ENCODE data around the gene UGDH. TPM values are rescaled to one million over a fixed set of nuclear protein-coding genes. Genes with fewer than 3 reads are reported as not detected.

The UGDH gene
- total and polyA plus RNA-seq, 2 of the 13 experiments (the other 11 are each of a cell fraction or from before 2014, with no cell fraction given) = 99.0 to 384 TPM

DNA sequence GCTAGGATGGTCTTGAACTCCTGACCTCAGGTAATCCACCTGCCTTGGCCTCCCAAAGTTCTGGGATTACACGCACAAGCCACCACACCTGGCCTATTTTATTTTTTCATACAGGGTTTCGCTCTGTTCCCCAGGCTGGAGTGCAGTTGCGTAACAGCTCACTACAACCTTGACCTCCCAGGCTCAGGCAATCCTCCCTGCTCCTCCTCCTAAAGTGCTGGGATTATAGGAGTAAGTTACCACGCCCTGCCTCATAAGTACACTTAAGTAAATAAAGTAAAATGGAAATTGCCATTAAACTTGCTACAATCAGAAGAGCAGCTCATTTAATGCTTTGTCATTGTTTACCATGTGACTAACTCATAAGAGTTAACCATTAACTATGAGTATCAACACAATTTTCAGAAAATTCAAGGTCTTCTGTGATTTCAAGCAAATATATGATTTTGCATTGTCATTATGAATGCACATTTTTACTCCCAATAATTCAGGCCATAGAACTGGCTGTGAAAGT, 12.3 kb downstream of the UGDH start (continued):
- TF ChIP-seq STAT6 (CRISPR knock-in tag; IDR thresholded peaks at IDR 0.05; ENCODE audit: borderline replicate concordance) (0 out of 2 replicates have a peak, but pooled peaks have one; percentile 72), ZNF160 (CRISPR knock-in tag; IDR thresholded peaks at IDR 0.05) (0 out of 2 replicates have a peak, but pooled peaks have one; percentile 42), HMG20B (CRISPR knock-in tag; conservative IDR thresholded peaks at IDR 0.05) (peak; percentile 95), ZNF263 (CRISPR knock-in tag; IDR thresholded peaks at IDR 0.05) (peak; percentile 94), ZNF12 (CRISPR knock-in tag; IDR thresholded peaks at IDR 0.05) (peak; percentile 30; the same call in 1 of the 2 replicates), HMG20A (CRISPR knock-in tag; IDR thresholded peaks at IDR 0.05; ENCODE audit: borderline replicate concordance) (peak; percentile 96), TCF12 (IDR thresholded peaks at IDR 0.05) (no peak), TCF12 (CRISPR knock-in tag; IDR thresholded peaks at IDR 0.05) (0 out of 2 replicates have a peak, but pooled peaks have one; percentile 71), NR2C2 (CRISPR knock-in tag; IDR thresholded peaks at IDR 0.05; ENCODE audit: borderline replicate concordance) (peak; percentile 91), KDM2A (CRISPR knock-in tag; IDR thresholded peaks at IDR 0.05; ENCODE audit: borderline replicate concordance, low read depth) (0 out of 2 replicates have a peak, but pooled peaks have one; percentile 59), ZNF414 (CRISPR knock-in tag; IDR thresholded peaks at IDR 0.05) (peak; percentile 91; the same call in 1 of the 2 replicates), ZNF605 (CRISPR knock-in tag; IDR thresholded peaks at IDR 0.05) (peak; percentile 39; the same call in 1 of the 2 replicates), NCOR1 (IDR thresholded peaks at IDR 0.05; ENCODE audit: borderline replicate concordance, low read length) (peak; percentile 95; the same call in 1 of the 2 replicates), ATF1 (CRISPR knock-in tag; IDR thresholded peaks at IDR 0.05) (peak; percentile 58; the same call in 1 of the 2 replicates), JUNB (CRISPR knock-in tag; IDR thresholded peaks at IDR 0.05; ENCODE audit: borderline replicate concordance) (peak; percentile 82; the same call in 1 of the 2 replicates), LCORL (IDR thresholded peaks at IDR 0.05) (no peak), LCORL (CRISPR knock-in tag; IDR thresholded peaks at IDR 0.05) (peak; percentile 85), ARID4A (CRISPR knock-in tag; IDR thresholded peaks at IDR 0.05; ENCODE audit: borderline replicate concordance) (peak; percentile 68; the same call in 1 of the 2 replicates), MEF2D (CRISPR knock-in tag; IDR thresholded peaks at IDR 0.05) (peak; percentile 89), SIN3A (IDR thresholded peaks at IDR 0.05; ENCODE audit: borderline replicate concordance, low read depth, low read length) (peak; percentile 49; the same call in 1 of the 2 replicates), ZSCAN12 (CRISPR knock-in tag; IDR thresholded peaks at IDR 0.05) (no peak)
- TF ChIP-seq, protein P1, sequence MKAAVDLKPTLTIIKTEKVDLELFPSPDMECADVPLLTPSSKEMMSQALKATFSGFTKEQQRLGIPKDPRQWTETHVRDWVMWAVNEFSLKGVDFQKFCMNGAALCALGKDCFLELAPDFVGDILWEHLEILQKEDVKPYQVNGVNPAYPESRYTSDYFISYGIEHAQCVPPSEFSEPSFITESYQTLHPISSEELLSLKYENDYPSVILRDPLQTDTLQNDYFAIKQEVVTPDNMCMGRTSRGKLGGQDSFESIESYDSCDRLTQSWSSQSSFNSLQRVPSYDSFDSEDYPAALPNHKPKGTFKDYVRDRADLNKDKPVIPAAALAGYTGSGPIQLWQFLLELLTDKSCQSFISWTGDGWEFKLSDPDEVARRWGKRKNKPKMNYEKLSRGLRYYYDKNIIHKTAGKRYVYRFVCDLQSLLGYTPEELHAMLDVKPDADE (CRISPR knock-in tag; IDR thresholded peaks at IDR 0.05) = no peak
